Nephron progenitor cell (in vitro differentiated cells): Measurements from ENCODE around the gene ALX4.

Source experiments
- DNase-seq: peaks from one replicate; pipeline ENCODE4 v3.0.0; 2021
- H3K27ac Mint-ChIP-seq: 2 replicates; pipeline ENCODE4 v1.8.0; 2021; ENCODE audit warnings: mild to moderate bottlenecking, moderate library complexity, mixed read lengths
- H3K27me3 Mint-ChIP-seq: 2 replicates; pipeline ENCODE4 v1.8.0; 2021; ENCODE audit warnings: mild to moderate bottlenecking, low read depth, mixed read lengths; ENCODE audit not compliant: poor library complexity
- H3K36me3 Mint-ChIP-seq: 2 replicates; pipeline ENCODE4 v1.8.0; 2021; ENCODE audit warnings: low read depth, mixed read lengths
- H3K4me1 Mint-ChIP-seq: 2 replicates; pipeline ENCODE4 v1.8.0; 2021; ENCODE audit warnings: mixed read lengths
- H3K4me3 Mint-ChIP-seq: 2 replicates; pipeline ENCODE4 v1.8.0; 2021; ENCODE audit warnings: mild to moderate bottlenecking, moderate library complexity, mixed read lengths
- H3K9me3 Mint-ChIP-seq: 2 replicates; pipeline ENCODE4 v1.8.0; 2021; ENCODE audit warnings: mild to moderate bottlenecking, moderate library complexity, mixed read lengths
- TF ChIP-seq, protein P1 (sequence below): fragments of 200-600 bp; sonication (generic); IDR thresholded peaks from 2 replicates; pipeline ENCODE4 v1.5.0; 2021; ENCODE audit warnings: antibody characterized with exemption

Gene ALX4

GRCh38 chr11:44229098-44229497 is 80.8 kb downstream of the ALX4 start:
- H3K9me3 Mint-ChIP-seq = no peaks in the 10 kb centered on the region
- peaks cover 47% of the 10 kb centered on the region for H3K27me3 Mint-ChIP-seq
- H3K4me1 Mint-ChIP-seq = peaks cover 5% of the 10 kb centered on the region
- H3K27ac Mint-ChIP-seq = no peak overlapping the region
- DNase-seq = no peak
- H3K4me3 Mint-ChIP-seq = no peak overlapping the region
- TF ChIP-seq, protein P1, sequence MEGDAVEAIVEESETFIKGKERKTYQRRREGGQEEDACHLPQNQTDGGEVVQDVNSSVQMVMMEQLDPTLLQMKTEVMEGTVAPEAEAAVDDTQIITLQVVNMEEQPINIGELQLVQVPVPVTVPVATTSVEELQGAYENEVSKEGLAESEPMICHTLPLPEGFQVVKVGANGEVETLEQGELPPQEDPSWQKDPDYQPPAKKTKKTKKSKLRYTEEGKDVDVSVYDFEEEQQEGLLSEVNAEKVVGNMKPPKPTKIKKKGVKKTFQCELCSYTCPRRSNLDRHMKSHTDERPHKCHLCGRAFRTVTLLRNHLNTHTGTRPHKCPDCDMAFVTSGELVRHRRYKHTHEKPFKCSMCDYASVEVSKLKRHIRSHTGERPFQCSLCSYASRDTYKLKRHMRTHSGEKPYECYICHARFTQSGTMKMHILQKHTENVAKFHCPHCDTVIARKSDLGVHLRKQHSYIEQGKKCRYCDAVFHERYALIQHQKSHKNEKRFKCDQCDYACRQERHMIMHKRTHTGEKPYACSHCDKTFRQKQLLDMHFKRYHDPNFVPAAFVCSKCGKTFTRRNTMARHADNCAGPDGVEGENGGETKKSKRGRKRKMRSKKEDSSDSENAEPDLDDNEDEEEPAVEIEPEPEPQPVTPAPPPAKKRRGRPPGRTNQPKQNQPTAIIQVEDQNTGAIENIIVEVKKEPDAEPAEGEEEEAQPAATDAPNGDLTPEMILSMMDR = no peak
- H3K36me3 Mint-ChIP-seq = peaks cover 10% of the 10 kb centered on the region

DNA sequence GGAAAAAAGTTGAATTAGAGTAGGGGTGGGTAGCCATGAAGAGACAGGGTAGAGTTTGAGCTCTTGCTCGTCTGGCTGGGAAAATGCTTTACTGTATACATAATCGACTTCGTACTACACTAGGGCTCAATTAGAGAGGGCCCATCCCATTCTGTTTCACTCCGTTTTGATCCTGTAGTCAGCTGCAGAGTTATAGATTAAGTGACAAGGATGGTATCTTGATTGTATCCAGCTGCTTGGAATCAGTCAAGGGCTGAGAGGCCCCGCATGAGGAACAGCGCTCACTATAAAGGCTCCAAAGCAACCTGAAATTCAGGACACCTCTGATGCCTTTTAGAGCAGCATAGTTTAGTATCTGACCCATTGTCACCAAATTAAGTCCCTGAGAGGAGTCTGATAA is 81.6 kb downstream of the ALX4 start:
- H3K36me3 Mint-ChIP-seq = peaks cover 6% of the 10 kb centered on the region

GRCh38 chr11:44226945-44227344 is 83.0 kb downstream of the ALX4 start:
- no peaks in the 10 kb centered on the region for H3K9me3 Mint-ChIP-seq
- TF ChIP-seq, protein P1 = no peak
- H3K27me3 Mint-ChIP-seq = peaks cover 49% of the 10 kb centered on the region
- H3K36me3 Mint-ChIP-seq = peaks cover 4% of the 10 kb centered on the region
- no peak overlapping the region for H3K4me3 Mint-ChIP-seq
- peaks cover 5% of the 10 kb centered on the region for H3K4me1 Mint-ChIP-seq
- H3K27ac Mint-ChIP-seq = no peak overlapping the region
- no peak for DNase-seq

More for the DNA sequence above, 81.6 kb downstream of the ALX4 start:
- no peak for DNase-seq
- Mint-ChIP-seq H3K27ac (no peak overlapping the region), H3K4me1 (peaks cover 5% of the 10 kb centered on the region), H3K4me3 (no peak overlapping the region), H3K9me3 (no peaks in the 10 kb centered on the region), H3K27me3 (peaks cover 43% of the 10 kb centered on the region)
- TF ChIP-seq, protein P1 = no peak

GRCh38 chr11:44226490-44226889 is 83.4 kb downstream of the ALX4 start:
- H3K4me3 Mint-ChIP-seq = no peak overlapping the region
- H3K27me3 Mint-ChIP-seq = peaks cover 51% of the 10 kb centered on the region
- H3K36me3 Mint-ChIP-seq = peaks cover 6% of the 10 kb centered on the region
- H3K27ac Mint-ChIP-seq = no peak overlapping the region
- peaks cover 7% of the 10 kb centered on the region for H3K4me1 Mint-ChIP-seq
- no peaks in the 10 kb centered on the region for H3K9me3 Mint-ChIP-seq
- no peak for DNase-seq
- TF ChIP-seq, protein P1 = no peak

- Mint-ChIP-seq H3K4me1 (peaks cover 21% of the 10 kb centered on the region), H3K4me3 (no peak overlapping the region), H3K36me3 (peaks cover 7% of the 10 kb centered on the region), H3K9me3 (no peaks in the 10 kb centered on the region), H3K27me3 (peaks cover 55% of the 10 kb centered on the region), H3K27ac (no peak overlapping the region)
- TF ChIP-seq, protein P1 = no peak
- no peak for DNase-seq
These were observed 85.0 kb downstream of the ALX4 start for GRCh38 chr11:44224867-44225501.

GRCh38 chr11:44223238-44223637 is 86.7 kb downstream of the ALX4 start:
- Mint-ChIP-seq H3K4me1 (peaks cover 30% of the 10 kb centered on the region), H3K9me3 (no peaks in the 10 kb centered on the region), H3K27me3 (peaks cover 43% of the 10 kb centered on the region), H3K36me3 (peaks cover 10% of the 10 kb centered on the region), H3K27ac (no peak overlapping the region), H3K4me3 (no peak overlapping the region)
- TF ChIP-seq, protein P1 = no peak
- DNase-seq = no peak
